Panc1 (cell line): Measurements from ENCODE around the gene HYLS1. TPM values are rescaled to one million over a fixed set of nuclear protein-coding genes. Genes with fewer than 3 reads are reported as not detected.

Source experiments
- ATAC-seq: fragments of 200-7000 bp; cut with Tn5 transposase; 2 replicates; pipeline ENCODE4 v1.9.1; 2020; ENCODE audit warnings: mild to moderate bottlenecking, moderate library complexity
- BruUV-seq: library from RNA; stranded (reverse); fragments of 400-500 nt; replicated peaks from 2 replicates; lab custom pipeline; 2021; lab: Mats Ljungman, UMichigan
- CTCF ChIA-PET: fragments of 300-600 bp; sonication (Branson Sonifier 250); formaldehyde crosslinking; loops from one replicate; lab custom pipeline; 2022; ENCODE audit warnings: antibody characterized with exemption; lab: Charles Lee
- POLR2A ChIA-PET: fragments of 300-600 bp; sonication (Branson Sonifier 250); formaldehyde crosslinking; loops from one replicate; lab custom pipeline; 2022; ENCODE audit warnings: antibody characterized with exemption; lab: Charles Lee
- DNase-seq: peaks from one replicate; pipeline ENCODE4 v3.0.0-alpha.2; 2010; ENCODE audit warnings: low read depth, low spot score
- H3K27ac ChIP-seq: 2 replicates; pipeline ENCODE4 v1.5.1; 2011; ENCODE audit warnings: mild to moderate bottlenecking, low read length, inconsistent platforms
- H3K27me3 ChIP-seq: fragments of 200-500 bp; sonication (Bioruptor generic); 2 replicates; pipeline ENCODE4 v1.6.0; 2014; ENCODE audit warnings: low read length, inconsistent platforms; ENCODE audit not compliant: control insufficient read depth, insufficient read depth
- H3K36me3 ChIP-seq: fragments of 200-500 bp; sonication (Bioruptor generic); 2 replicates; pipeline ENCODE4 v1.5.1; 2014; ENCODE audit warnings: inconsistent platforms, mild to moderate bottlenecking, low read length, moderate library complexity; ENCODE audit not compliant: control insufficient read depth, insufficient read depth
- H3K4me1 ChIP-seq: 2 replicates; pipeline ENCODE4 v1.5.1; 2011; ENCODE audit warnings: inconsistent platforms, mild to moderate bottlenecking, low read length, moderate library complexity; ENCODE audit not compliant: control insufficient read depth, insufficient read depth
- H3K4me3 ChIP-seq, 2 experiments: 2 replicates each; pipeline ENCODE4 v1.5.1; 2011 to 2012; ENCODE audit warnings: low read depth in 2 of 2, low read length in 2 of 2, mild to moderate bottlenecking in 2 of 2, inconsistent platforms in 1 of 2, moderate library complexity in 1 of 2
- H3K9me3 ChIP-seq: fragments of 200-500 bp; sonication (Bioruptor generic); 2 replicates; pipeline ENCODE4 v1.5.1; 2014; ENCODE audit warnings: low read depth, mild to moderate bottlenecking, inconsistent platforms, low read length, moderate library complexity; ENCODE audit not compliant: control insufficient read depth, insufficient read depth
- POLR2AphosphoS5 ChIP-seq: IDR thresholded peaks from 2 replicates; pipeline ENCODE4 v1.6.1; 2012; ENCODE audit warnings: mild to moderate bottlenecking, low read depth, low read length, moderate library complexity
- SIN3A ChIP-seq: IDR thresholded peaks from 2 replicates; pipeline ENCODE4 v1.6.1; 2012; ENCODE audit warnings: low read depth, mild to moderate bottlenecking, low read length, moderate library complexity, borderline replicate concordance; ENCODE audit not compliant: insufficient read depth
- TCF7L2 ChIP-seq: IDR thresholded peaks from 2 replicates; pipeline ENCODE4 v1.6.1; 2011; ENCODE audit warnings: mild to moderate bottlenecking, low read depth, low read length, inconsistent platforms
- in situ Hi-C: cut with HindIII; loops from 2 replicates; pipeline ENCODE4 v1.10.0; 2016; ENCODE audit warnings: low sequenced_read_pairs, low pct_unique_long_range_greater_than_20kb
- intact Hi-C: fragments of 100-400 bp; cut with micrococcal nuclease; formaldehyde crosslinking; loops from one replicate; pipeline ENCODE4 v1.10.0; 2022; ENCODE audit not compliant: unreplicated experiment
- total RNA-seq: library from RNA; stranded (reverse); gene quantifications from one replicate; pipeline ENCODE4 v1.2.1, GENCODE V29; 2021; ENCODE audit not compliant: unreplicated experiment
- TF ChIP-seq, protein P1 (sequence below): fragments of 450-650 bp; IDR thresholded peaks from 2 replicates; pipeline ENCODE4 v1.5.1; 2017; ENCODE audit warnings: mild to moderate bottlenecking
- TF ChIP-seq, protein P2 (sequence below), 2 experiments: IDR thresholded peaks; 2 replicates each; pipeline ENCODE4 v1.6.1; 2011 to 2012; ENCODE audit warnings: low read depth in 2 of 2, control low read depth in 1 of 2, low read length in 1 of 2, mild to moderate bottlenecking in 1 of 2, moderate library complexity in 1 of 2; ENCODE audit not compliant: insufficient read depth in 1 of 2

HYLS1 gene
- total RNA-seq, 1 experiment from 2014 or later: 32.2 TPM

DNA sequence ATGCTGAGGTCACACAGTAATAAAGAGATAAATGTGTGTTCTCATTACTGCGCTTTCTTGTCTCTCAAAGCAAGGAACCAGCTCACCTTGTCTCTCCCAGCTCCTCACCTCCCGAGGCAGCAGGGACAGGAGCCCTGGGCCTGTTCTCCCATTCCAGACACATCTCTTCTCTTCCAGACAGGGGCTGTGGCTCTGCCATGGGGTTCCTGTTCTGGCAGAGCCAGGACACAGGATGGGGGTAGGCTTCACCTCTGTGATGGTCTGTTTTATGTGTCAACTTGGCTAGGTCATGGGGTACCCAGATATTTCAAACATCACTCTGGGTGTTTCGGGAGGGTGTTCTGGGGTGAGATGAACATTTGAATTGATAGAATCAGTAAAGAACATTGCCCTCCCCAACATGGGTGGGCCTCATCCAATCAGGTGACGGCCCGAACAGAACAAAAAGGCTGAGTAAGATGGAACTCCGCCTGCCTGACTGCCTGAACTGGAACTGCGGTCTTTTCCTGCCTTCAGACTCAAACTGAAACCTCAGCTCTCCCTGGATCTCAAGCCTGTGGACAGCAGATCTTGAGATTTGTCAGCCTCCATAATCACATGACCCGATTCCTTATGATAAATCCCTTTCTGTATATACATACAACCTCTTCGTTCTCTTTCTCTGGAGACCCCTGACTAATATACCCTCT is 56.3 kb downstream of the HYLS1 start:
- ChIA-PET CTCF (interaction anchor here (0.6 to 1.5 kb wide), 3 partner anchors 117 to 146 kb away, joined by 3 to 5 read pairs (median 5); no protein-coding TSS in a partner anchor), POLR2A (interaction anchor here (1.5 kb wide), 1 partner anchor 197 kb away, joined by 4 read pairs; no protein-coding TSS in a partner anchor)
- TF ChIP-seq TCF7L2 (no peak), POLR2AphosphoS5 (no peak), SIN3A (no peak)
- TF ChIP-seq, protein P1, sequence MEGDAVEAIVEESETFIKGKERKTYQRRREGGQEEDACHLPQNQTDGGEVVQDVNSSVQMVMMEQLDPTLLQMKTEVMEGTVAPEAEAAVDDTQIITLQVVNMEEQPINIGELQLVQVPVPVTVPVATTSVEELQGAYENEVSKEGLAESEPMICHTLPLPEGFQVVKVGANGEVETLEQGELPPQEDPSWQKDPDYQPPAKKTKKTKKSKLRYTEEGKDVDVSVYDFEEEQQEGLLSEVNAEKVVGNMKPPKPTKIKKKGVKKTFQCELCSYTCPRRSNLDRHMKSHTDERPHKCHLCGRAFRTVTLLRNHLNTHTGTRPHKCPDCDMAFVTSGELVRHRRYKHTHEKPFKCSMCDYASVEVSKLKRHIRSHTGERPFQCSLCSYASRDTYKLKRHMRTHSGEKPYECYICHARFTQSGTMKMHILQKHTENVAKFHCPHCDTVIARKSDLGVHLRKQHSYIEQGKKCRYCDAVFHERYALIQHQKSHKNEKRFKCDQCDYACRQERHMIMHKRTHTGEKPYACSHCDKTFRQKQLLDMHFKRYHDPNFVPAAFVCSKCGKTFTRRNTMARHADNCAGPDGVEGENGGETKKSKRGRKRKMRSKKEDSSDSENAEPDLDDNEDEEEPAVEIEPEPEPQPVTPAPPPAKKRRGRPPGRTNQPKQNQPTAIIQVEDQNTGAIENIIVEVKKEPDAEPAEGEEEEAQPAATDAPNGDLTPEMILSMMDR: no peak
- TF ChIP-seq, protein P2, sequence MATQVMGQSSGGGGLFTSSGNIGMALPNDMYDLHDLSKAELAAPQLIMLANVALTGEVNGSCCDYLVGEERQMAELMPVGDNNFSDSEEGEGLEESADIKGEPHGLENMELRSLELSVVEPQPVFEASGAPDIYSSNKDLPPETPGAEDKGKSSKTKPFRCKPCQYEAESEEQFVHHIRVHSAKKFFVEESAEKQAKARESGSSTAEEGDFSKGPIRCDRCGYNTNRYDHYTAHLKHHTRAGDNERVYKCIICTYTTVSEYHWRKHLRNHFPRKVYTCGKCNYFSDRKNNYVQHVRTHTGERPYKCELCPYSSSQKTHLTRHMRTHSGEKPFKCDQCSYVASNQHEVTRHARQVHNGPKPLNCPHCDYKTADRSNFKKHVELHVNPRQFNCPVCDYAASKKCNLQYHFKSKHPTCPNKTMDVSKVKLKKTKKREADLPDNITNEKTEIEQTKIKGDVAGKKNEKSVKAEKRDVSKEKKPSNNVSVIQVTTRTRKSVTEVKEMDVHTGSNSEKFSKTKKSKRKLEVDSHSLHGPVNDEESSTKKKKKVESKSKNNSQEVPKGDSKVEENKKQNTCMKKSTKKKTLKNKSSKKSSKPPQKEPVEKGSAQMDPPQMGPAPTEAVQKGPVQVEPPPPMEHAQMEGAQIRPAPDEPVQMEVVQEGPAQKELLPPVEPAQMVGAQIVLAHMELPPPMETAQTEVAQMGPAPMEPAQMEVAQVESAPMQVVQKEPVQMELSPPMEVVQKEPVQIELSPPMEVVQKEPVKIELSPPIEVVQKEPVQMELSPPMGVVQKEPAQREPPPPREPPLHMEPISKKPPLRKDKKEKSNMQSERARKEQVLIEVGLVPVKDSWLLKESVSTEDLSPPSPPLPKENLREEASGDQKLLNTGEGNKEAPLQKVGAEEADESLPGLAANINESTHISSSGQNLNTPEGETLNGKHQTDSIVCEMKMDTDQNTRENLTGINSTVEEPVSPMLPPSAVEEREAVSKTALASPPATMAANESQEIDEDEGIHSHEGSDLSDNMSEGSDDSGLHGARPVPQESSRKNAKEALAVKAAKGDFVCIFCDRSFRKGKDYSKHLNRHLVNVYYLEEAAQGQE (IDR thresholded peaks at IDR 0.05; ENCODE audit: insufficient read depth in 1 of 2, low read depth in 2 of 2, low read length in 1 of 2): no peak
- Histone ChIP-seq H3K9me3 (no peaks in the 10 kb centered on the region), H3K27ac (no peak overlapping the region), H3K36me3 (no peaks in the 10 kb centered on the region), H3K4me1 (no peaks in the 10 kb centered on the region), H3K4me3 (no peak overlapping the region), H3K27me3 (no peaks in the 10 kb centered on the region)
- in situ Hi-C loops (loop anchor here (25.0 kb wide), 1 partner anchor 268 kb away; the partner anchor contains the start of genes FAM118B and RPUSD4), intact Hi-C loops (loop anchor here (5.0 kb wide), 1 partner anchor 118 kb away; the partner anchor contains the start of gene CDON)
- no TSS peak for BruUV-seq
- ATAC-seq (no peak), DNase-seq (no peak)

DNA sequence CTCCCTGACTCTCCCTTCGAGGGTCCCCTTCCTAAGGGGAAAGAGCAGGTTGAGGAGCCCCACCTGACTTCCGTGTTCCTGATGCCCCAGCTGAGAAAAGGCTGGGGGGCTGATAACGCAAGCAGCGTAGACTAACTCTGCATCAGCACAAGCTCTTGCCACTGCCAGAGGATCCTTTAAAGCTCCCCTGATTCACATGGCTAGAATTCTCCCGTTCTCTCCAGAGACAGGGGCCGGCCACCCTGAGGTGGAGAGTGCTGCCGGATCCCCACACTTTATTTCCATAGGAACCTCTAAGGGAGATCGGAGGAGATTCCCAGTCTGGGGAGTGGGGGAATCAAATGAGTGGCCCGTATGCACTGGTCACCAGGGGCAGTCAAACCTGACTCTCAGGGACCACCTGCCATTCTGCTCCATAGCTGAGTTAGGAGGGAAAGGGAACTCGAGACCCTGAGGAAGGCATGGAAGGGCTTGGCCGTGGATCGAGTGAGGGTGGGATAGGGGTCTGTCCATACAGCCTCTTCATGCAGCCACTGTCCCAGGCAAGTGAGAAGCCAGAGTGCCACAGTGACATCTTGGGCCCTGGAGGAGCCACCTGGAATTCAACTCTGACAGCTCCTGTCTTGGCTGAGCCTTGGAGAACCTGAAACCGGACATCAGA is 57.0 kb downstream of the HYLS1 start:
- CTCF ChIA-PET: no interaction called here

More for the DNA sequence above, 57.0 kb downstream of the HYLS1 start:
- Histone ChIP-seq H3K4me3 (no peak overlapping the region), H3K27me3 (no peaks in the 10 kb centered on the region), H3K4me1 (no peaks in the 10 kb centered on the region), H3K27ac (no peak overlapping the region), H3K36me3 (no peaks in the 10 kb centered on the region), H3K9me3 (no peaks in the 10 kb centered on the region)
- intact Hi-C loops (loop anchor here (5.0 kb wide), 1 partner anchor 118 kb away; the partner anchor contains the start of gene CDON), in situ Hi-C loops (loop anchor here (25.0 kb wide), 1 partner anchor 268 kb away; the partner anchor contains the start of genes FAM118B and RPUSD4)
- ATAC-seq: no peak
- POLR2A ChIA-PET: no interaction called here
- TF ChIP-seq POLR2AphosphoS5: no peak
- BruUV-seq: no TSS peak
- DNase-seq: no peak
